GM13977 (cell line): ENCODE data around the gene ANP32E.

Source experiments
- DNase-seq: peaks from one replicate; pipeline ENCODE4 v3.0.0; 2012; ENCODE audit warnings: low spot score
- in situ Hi-C: fragments of 300-500 bp; cut with MboI; formaldehyde crosslinking; loops from one replicate; pipeline ENCODE4 v1.12.0; 2022; ENCODE audit warnings: low sequenced_read_pairs, low pct_unique_long_range_greater_than_20kb, mixed read lengths, inconsistent platforms; ENCODE audit not compliant: unreplicated experiment
- TF ChIP-seq, protein P1 (sequence below): IDR thresholded peaks from 2 replicates; pipeline ENCODE4 v1.5.1; 2012; ENCODE audit warnings: mild to moderate bottlenecking, control low read depth; ENCODE audit not compliant: insufficient read depth; ENCODE audit errors: extremely low read depth, missing control alignments

The ANP32E gene

DNA sequence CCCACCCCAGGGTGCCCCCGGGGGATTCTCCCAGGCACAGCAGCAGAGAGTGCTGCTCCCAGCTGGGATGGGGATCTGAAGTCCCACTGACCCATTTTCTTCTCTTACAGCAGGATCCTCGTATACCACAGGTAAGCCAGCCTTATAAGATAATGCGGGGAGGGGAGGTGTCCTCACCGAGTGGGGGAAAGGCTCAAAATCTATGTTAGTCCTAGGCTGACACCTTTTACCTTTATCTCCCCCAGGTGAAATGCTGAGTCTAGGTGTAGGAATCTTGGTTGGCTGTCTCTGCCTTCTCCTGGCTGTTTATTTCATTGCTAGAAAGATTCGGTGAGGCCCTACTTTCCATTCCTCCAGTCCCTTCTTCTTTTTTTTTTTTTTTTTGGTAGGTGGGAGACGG, 27.6 kb upstream of the ANP32E start:
- DNase-seq: no peak
- in situ Hi-C loops: loop anchor here (25.0 kb wide), 1 partner anchor 274 kb away; the partner anchor contains the start of gene ADAMTSL4
- TF ChIP-seq, protein P1, sequence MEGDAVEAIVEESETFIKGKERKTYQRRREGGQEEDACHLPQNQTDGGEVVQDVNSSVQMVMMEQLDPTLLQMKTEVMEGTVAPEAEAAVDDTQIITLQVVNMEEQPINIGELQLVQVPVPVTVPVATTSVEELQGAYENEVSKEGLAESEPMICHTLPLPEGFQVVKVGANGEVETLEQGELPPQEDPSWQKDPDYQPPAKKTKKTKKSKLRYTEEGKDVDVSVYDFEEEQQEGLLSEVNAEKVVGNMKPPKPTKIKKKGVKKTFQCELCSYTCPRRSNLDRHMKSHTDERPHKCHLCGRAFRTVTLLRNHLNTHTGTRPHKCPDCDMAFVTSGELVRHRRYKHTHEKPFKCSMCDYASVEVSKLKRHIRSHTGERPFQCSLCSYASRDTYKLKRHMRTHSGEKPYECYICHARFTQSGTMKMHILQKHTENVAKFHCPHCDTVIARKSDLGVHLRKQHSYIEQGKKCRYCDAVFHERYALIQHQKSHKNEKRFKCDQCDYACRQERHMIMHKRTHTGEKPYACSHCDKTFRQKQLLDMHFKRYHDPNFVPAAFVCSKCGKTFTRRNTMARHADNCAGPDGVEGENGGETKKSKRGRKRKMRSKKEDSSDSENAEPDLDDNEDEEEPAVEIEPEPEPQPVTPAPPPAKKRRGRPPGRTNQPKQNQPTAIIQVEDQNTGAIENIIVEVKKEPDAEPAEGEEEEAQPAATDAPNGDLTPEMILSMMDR: no peak

DNA sequence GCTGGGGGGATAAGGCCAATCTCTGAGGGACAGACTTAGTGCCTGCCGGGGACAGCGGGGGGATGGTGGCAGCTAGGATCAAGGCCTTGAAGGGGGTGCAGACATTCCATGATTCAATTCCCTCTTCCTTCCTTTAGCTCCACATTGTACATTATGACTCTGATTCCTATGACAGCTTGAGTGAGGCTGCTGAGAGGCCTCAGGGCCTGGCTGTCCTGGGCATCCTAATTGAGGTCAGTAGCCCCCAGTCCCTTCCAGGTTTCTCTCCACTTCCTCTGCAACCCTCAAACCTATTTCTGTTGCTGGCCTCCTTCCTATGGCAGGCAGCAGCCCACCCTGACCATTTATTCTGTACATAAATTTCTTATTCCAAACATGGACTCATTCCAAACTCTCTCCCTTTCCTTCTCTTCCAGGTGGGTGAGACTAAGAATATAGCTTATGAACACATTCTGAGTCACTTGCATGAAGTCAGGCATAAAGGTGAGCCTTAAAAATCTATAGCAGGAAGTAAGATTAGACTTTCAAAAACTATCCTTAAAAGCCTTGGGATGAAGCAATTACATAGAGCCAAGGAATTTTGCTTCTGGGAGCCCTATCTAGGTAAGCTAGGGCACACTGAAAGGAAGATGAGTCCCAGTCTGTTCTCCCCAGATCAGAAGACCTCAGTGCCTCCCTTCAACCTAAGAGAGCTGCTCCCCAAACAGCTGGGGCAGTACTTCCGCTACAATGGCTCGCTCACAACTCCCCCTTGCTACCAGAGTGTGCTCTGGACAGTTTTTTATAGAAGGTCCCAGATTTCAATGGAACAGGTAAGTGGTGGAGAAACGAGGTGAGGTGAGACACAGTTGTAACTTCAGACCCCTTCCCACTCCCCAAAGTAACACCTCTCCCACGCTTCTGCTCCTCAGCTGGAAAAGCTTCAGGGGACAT, 26.7 kb upstream of the ANP32E start:
- in situ Hi-C loops: loop anchor here (25.0 kb wide), 1 partner anchor 275 kb away; the partner anchor contains the start of gene ADAMTSL4
- TF ChIP-seq, protein P1: no peak
- no peak for DNase-seq

DNA sequence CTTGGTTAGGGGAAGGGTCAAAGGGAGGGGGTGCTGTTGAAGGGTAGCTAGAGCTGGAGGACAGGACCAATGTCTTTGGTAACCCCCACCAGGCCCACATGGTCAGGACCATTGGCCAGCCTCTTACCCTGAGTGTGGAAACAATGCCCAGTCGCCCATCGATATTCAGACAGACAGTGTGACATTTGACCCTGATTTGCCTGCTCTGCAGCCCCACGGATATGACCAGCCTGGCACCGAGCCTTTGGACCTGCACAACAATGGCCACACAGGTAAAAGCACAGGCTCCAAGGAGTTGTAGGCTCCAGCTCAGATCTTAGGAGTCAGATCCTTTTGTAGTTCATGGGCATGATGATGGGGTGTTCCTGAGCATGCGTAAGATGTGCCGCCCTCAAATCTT, 25.5 kb upstream of the ANP32E start:
- no peak for DNase-seq
- TF ChIP-seq, protein P1: no peak
- in situ Hi-C loops: loop anchor here (25.0 kb wide), 1 partner anchor 276 kb away; the partner anchor contains the start of gene ADAMTSL4

DNA sequence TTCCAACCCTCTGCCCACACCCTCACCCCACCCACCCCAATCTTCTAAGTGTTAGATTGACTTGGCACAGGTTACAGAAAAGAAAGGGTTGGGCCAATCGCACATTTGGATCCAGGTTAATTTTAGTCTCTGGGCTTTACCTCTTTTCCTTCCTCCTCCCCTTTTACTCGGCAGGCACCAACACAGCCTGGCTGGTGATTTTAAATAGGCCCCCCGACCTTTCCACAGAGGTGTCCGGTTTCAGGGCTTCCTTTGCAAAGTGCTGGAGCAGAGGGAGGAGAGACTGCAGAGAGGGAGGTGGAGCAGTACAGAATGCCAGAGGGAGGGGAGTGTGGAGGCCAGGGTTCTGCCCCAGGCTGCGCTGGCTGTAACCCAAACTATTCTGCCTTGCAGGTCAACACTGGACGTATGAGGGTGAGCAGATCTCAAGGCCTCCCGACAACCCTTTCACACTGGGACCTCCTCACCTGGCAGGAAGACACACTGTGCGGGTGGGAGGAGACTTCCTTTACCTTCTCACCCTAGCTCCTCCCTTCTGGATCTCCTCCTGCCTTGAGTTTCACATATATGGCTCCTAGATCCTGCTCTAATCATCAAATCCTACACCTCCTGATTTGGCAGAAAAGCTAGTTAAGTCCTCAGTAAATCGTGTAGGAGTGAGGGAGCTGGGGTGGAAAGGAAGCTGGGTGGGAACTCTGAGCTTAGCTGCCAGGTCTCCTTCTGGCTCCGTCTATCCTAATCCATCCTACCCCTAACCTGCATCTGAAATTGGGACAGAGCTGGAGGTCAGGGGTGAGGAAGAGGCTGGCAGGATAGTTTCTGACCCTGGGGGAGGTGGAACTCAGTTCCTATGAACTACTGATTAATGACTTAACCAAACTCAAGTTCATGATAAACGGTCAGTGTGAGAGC, 24.1 kb upstream of the ANP32E start:
- DNase-seq: no peak

DNA sequence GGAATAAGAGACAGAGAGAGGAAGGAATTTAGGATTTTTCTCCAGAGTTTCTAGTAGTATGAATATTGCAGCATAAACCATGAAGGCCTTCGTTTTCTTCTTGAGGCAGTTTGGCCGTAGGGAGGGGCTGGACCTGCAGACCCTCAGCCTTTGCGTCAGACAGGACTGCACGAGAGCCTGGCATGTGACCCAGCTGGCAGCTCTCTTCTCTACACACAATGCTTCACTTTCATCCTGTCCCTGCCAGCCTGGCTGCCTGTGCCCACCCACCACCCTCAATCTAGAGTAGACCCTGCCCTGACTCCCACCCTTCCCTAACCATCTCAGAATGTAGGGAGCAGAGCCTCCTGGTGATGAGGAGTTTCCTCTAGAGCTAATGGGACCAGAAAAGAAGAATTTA, 23.3 kb upstream of the ANP32E start:
- no peak for DNase-seq
- TF ChIP-seq, protein P1: no peak
- in situ Hi-C loops: loop anchor here (25.0 kb wide), 1 partner anchor 278 kb away; the partner anchor contains the start of gene ADAMTSL4

More for the DNA sequence above, 24.1 kb upstream of the ANP32E start:
- TF ChIP-seq, protein P1: no peak
- in situ Hi-C loops: loop anchor here (25.0 kb wide), 1 partner anchor 277 kb away; the partner anchor contains the start of gene ADAMTSL4
